NCI-H2227 treated with DMSO at 0.1 percent for 48 hours (cell line): ENCODE data around the gene PTPRR.

Experiments used
- DNase-seq: peaks from one replicate; lab custom pipeline; 2025; lab: John Stamatoyannopoulos, UW

PTPRR gene, protein sequence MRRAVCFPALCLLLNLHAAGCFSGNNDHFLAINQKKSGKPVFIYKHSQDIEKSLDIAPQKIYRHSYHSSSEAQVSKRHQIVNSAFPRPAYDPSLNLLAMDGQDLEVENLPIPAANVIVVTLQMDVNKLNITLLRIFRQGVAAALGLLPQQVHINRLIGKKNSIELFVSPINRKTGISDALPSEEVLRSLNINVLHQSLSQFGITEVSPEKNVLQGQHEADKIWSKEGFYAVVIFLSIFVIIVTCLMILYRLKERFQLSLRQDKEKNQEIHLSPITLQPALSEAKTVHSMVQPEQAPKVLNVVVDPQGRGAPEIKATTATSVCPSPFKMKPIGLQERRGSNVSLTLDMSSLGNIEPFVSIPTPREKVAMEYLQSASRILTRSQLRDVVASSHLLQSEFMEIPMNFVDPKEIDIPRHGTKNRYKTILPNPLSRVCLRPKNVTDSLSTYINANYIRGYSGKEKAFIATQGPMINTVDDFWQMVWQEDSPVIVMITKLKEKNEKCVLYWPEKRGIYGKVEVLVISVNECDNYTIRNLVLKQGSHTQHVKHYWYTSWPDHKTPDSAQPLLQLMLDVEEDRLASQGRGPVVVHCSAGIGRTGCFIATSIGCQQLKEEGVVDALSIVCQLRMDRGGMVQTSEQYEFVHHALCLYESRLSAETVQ

DNA sequence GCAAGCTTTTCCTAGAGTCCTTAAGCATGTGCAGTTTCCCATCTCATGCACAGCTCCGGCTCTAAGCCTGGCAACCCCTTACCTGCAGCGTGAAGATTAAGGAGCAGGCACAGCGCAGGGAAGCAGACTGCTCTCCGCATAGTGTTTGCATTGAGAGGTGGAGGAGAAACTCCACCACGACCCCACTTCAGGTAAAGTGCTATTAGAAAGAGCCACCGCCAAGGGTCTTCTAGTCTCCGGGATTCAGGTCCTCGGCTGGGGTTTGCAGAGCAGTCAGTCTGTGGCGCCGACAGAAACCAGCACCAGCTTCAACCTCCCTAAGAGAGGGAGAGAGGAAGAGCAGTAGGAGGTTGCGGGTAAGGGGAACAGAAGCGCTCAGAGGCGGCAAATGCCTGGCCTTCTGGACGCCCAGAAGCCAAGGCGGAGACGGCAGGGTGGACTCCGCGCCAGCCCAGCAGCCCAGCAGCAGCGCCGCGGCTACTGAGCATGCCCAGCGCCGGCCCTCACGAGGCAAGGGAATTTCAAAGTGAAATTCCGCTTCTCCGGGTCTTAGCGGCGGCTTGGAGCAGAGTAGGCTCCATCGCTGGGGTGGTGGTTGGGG is at the start of gene PTPRR:
PTPRR (minus strand) TSS at position 488 of the 601 bp plus-strand sequence; CDS start at position 140, 348 bp downstream.
- DNase-seq: peak; percentile 37

DNA sequence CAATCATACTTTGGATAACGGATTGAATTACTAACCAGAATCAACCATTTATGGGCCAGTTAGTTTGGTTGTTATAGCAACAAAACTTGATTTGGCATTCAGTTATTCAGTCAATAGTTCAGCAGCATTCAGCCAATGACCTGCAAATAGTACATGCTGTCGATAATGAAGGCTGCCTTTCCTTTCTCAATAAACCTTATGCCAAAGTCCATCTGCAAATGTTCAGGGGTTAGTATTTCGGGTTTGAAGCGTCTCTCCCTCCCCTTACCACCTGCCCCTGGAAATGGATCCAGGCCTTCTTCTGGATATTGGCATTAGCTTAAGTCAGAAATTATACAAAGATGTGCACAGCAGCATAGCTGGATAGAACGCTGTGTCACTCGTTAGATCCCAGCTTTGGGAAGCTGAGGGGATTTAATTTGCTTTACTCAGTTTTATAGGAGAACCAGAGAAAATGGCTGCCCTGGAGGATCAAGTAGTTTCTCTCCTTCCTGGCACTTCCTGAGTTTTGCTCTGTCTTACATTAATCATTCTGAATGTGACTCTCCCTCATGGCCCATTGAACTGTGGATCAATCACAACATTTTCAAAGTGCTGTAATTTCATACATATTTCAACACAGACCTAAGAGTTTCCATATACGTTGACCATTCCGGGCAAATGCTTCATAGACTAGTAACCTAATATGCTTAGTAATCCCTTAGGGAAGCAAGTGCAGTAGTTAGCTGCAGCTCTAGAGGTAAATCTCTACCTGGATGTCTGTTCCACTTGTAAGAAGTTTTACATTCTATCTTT is 46.7 kb upstream of the PTPRR start:
- no peak for DNase-seq

DNA sequence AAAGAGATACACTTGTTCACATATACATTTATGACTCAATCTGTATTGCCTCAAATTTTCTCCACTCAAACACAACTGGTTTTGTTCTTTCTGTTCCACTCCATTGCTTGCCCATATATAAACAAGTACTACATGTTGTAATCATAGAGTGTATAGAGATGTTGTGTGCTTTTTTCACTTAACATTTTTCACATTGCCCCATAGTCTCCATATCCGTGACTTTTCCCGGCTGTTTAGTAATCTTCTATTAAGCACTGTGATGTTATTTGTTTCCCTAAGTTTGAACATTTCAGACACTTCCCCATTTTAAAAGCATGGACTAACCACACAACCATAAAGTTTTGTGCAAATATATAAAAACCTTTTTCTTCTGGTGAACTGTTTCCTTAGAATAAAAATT is 45.5 kb upstream of the PTPRR start:
- no peak for DNase-seq

DNA sequence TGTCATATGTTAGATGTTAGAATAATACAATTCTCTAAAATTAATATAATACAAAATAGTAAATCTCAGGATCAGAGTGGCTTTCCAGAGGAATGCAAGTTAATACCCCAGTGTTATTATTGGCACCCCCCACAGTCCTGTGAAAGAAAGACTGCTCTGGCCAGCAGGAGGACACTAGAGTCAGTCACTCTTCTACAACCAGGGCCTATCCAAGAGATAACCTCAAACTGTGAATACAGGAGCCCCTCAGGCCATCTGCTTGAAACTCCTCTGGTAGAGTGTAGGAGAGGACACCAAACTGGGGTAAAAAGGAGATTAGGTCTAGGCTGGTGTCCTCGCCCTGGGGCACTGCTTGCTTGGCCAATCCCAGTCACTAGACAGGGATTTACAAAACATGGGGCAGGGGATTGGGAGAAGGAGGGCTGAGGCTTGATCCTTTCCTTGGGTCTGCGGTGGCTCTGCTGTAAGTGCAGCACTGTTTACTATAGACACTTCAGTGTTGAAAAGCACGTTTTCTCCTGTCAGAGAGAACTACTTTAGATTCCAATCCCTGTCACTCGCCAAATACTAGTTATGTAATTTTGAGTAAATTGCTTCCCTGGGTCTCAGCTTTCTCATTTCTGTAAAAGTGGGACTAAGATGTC is 44.5 kb upstream of the PTPRR start:
- DNase-seq: no peak

DNA sequence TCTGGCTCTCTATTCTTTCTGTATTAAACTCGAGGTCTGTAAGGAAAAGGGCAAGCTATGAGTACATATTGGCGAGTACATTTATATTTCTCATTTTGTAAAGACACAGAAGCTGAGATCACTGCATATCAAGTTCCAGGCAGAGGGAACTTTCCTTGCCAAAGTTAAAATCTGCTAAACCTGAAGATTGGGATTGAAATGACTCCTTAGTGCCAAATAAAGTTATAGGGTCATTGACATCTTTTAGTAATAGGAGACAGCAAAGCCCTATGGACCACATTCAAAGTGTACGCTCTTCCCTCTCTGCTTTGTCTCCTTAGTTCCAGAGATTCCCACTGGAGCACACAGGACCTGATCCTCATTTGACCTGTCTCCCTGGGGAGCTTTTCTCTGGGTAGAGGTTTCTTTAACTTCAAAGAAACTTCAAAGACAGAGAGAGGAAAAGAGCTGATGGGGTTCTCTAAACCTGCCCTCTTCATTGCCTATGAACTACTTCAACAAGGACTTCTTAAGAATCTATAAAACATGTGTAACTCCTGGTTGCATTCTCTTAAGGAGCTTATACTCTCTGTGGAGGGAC is 42.6 kb upstream of the PTPRR start:
- DNase-seq: no peak

DNA sequence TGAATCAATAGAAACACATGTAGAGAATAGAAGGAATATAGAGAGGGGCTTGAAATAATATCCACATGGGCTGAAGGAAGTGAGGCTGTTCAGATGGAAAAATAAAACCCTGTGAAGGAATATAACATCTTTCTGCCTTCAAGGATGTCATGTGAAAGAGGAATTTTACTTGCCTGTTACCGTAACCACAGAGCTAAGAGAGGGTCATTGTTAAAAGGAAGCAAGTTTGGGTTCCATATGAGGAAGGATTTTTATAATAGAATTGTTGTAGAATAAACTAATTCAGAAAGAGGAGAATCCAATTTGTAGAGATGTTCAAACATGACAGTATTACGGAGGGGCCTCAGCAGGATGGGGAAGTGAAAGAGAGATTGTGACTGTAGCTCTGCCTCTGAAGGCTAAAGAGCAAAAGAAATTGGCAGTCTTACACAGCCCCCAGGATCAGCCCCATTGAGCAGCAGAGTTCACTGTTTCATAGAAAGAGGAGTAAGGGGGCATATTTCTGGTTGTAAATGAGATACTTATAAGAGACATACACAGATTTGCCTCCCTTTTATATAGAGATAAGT is 41.8 kb upstream of the PTPRR start:
- DNase-seq: no peak

DNA sequence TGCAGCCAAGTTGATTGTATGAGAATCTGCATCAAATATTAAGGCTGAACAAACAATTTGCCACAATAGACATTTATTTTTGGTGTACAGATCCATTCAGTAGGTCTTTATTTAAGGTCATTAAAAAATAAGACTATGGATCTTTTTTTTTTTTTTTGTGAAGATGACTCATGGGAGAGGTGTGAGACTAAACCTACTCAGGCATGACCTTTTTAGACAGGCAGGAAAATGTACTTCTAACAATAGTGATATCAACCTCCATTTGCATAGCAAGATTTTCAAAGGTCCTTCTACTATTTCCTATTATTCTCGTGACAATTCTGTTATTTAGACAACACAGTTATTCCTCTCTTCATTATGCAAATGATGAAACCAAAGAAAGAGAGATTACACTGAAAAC is 39.9 kb upstream of the PTPRR start:
- DNase-seq: no peak

DNA sequence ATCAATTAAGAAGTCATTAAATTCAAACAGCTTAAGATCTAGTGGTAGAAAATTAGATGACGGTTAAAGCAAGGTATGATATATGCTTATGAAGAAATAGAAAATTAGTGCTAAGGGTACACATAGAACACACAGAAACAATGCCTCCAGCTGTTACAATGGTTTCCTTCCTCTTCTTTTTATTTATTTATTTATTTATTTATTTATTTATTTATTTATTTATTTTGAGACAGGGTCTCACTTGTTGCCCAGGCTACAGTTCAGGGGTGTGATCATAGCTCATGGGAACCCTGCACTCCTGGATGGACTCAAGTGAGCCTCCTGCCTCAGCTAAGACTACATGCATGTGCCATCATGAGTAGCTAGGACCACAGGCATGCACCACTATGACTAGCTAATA is 34.9 kb upstream of the PTPRR start:
- no peak for DNase-seq

DNA sequence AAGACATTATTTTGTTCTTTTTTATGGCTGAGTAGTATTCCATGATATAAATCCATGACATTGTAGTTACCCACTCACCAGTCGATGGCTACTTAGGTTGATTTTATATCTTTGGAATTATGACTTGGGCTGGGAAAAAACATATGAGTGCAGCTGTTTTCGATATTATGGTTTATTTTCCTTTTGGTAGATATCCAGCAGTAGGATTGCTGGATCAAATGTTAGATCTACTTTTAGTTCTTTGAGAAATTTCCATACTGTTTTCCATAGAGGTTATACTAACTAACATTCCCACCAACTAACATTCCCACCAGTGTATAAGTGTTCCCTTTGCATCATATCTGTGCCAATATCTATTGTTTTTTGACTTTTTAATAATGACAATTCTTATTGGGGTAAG is 29.9 kb upstream of the PTPRR start:
- DNase-seq: no peak

DNA sequence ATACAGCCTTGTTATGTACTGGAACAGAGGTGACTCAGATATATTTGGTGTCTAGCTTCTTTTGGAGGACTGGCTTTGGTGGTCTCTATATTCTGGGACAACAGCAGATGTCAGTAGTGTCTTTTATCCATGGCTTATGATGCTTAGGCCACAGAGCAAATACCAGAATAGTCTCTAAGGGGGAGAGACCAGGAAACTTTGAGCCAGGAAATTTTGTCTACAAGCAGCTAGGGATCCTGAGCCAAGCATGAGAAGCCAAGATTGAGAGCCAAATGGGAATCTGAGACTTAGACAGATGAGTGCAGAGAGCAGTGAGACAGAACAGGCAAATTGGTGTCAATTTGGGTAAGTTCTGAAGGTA is 28.4 kb upstream of the PTPRR start:
- DNase-seq: no peak

DNA sequence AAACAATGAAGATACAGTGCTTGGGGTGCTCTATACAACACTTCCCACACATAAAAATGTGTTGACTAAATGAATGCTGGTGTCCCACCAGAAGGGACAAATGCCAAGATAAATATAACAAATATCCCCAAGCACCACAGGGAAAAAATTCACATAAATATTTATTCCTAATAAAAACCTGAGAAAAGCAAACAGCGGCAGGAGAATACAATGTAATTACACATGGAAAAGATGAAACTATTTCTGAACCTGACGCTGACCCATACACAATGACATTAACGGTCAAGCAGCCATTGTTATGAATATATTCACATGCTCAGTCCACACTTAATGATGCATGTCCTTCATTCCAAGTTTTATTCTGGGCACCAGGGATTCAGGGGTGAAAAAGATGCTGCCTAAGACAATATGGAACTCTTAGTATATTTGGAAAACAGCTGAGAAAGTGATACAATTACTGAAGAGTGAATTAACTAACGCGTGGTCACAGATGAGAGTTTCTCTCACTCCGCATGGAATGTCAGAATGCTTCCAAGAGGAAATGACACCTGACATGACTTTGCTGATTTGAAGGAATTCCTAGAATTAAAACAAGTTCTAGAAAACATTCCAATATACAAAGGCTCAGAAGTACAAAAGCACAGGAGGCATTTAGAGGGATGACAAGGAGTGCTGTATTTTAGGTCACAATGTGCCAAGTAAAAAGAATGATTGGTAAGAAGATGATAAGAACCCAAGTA is 27.9 kb upstream of the PTPRR start:
- no peak for DNase-seq

DNA sequence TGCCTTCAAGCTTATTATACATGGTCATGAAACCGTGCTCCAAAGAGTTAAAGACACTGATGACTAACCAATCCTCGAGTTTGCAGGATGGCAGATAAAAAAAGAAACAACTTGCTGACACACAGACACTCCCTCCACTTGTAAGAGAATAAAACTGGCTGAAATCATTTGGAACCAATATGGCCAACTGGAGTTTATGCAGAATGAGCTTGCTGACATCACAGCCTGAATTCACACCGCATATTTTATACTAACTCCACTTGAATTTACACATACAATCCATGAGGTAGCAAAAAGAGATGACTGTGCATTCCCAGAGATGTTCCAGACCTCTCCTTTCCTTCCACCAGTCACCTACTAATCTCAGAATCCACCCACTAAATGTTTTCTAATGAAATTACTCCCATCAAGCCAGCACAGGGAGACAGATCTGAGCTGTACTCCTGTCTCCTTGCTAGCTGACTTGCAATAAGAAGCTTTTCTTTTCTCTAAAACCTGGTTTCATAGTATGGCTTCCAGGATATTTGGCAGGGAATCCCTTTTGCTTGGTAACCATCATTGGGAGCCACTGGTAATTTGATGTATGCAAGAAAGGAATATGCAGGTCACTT is 15.8 kb upstream of the PTPRR start:
- no peak for DNase-seq

DNA sequence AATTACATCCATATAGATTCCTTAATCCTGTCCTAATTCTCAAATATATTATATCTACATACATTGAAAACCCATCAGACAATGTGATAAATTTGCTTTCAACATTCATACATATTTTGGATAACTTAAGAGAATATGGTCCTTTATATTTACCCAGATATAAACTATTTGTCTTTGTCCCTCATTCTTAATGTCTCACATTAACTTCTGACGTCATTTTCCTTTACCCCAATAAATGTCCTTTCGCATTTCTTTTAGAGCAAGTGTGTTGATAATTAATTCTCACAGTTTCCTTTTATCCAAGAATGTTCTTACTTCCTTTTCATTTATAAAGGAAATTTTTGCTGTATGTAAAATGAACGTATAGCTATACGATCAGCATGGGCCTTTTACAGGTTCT is 12.6 kb upstream of the PTPRR start:
- no peak for DNase-seq

DNA sequence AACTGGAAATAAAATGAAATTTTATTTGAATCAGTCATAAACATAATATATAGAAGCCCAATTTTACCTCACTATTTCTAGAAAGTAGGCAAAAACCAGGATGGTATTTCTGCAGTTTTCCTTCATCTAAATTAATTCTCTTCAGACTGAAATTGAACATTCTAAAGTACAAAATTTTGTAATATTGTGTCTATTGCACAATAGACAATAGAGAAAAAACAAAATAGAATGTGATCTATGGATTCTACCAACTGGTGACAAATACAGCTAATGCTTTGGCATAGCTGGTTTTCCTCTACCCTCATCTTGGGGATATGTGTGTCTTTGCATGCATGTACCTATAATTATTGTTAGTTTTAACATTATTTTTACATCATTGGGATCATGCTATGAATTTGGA is 8.5 kb upstream of the PTPRR start:
- no peak for DNase-seq

DNA sequence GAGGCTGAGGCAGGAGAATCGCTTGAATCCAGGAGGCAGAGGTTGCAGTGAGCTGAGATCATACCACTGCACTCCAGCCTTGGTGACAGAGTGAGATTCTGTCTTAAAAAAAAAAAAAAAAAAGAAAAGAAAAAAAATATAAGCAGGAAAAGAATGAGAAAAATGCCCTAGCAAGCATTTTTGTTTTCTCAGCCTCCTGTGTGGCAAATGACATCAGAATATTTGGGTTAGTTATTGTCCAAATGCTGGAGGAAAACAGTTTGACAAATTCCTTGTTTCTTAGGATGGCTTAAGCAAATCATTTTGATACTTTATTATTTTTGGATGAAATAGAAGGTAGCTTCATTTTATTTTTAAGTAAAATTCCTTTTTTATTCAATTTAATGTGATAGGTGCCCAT is 7.5 kb upstream of the PTPRR start:
- no peak for DNase-seq

DNA sequence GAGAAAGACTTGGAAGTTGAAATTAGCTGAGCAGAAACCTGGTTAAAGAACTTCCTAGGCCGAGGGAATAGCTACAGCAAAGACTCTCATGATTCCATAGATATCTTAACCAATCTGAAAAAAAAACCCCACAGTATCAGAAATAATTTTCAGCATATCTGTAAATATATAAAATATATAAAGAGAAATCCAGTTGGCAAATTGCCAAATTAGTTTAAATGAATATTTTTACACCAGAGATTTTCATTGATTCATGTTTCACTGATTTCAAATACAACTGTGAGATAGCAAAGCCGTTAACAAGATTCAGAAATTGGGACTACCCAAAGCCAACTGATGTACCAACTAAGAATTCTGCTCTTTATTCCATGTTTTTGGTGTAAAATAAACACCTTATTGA is 6.8 kb upstream of the PTPRR start:
- no peak for DNase-seq

DNA sequence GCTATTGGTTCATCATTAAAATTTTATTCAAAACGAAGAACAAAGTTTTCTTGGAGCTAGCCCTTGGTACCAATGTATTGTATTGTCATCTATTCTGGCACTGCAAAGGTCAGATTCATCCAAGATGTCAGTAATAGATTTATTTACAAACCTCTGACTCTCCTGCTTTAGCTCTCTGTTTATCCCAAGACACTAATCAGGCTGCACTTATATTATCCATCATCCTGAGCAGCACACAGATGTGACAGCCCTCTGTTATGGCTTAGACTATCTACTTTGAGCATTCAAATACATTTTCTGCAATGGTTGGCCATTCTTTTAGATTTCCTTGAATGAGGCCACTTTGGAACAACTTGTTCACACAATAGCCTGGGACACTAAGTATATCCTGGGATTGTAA is 5.0 kb upstream of the PTPRR start:
- no peak for DNase-seq

DNA sequence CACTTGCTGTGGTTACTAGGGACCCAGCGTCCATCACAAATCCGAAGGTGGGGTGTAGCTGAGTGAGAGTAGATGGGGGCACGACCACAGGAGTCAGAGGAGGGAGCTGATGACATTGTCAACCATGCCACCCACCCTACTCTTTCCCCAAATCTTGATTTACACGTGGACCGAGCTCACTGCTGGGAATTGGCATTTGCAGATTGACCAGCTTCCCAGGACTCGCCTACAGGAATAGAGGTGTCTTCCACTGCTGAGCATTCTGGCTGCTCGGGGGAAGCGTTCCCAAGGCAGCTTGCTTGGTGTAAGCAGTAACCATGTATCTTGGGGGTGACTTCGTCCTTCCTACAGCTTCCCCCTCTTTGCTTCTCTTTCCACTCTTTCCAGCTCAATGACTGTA is 353 bp upstream of the PTPRR start:
- peak; percentile 3 for DNase-seq

DNA sequence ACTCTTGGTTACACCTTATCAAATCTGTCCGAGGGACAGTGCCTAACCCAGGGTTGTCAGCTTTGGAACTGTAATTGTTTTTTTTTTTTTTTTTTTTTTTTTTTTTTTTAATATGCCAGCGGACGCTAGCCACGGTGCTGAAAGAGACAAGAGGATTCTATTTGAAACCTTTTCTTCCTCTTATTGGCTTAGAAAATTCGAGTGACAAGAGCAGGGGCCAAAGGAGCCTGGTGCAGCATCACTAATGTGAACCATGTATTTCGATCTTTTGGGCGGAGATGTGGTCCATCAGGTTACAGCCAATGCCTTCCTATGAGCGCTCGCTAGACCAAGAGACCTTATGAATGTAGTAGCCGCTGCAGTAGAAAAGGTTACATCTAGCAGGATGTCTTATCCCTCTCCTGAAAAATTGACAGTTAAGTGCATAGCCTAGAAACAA is 922 bp downstream of the PTPRR start:
- peak; percentile 5 for DNase-seq

DNA sequence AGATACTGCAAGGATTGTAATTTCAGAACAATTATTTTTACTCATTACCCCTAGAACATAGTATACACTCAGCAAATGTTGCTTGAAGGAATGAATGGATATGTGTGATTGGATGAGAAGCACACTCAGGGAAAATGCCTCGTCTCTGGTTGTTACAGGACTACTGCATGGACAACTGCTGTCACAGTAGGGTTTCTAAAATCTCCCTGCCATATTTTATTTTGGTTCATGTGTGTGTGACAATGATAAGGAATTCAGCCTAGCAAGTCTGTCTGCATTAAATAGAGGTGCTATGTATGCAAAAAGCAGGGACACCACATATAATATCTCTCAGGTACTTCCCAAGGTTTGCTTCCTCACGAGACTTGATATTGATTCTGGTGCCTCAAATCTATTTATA is 1.4 kb downstream of the PTPRR start:
- DNase-seq: no peak
